GF-D8 (cell line): ENCODE measurements around the gene ZNF723.
"Not testable (repeated sequence)": the region's sequence is repeated elsewhere in the genome, so short reads cannot be mapped to it uniquely, and the experiment has no call there.

Experiments used
- DNase-seq: peaks from one replicate; lab custom pipeline; 2025; lab: John Stamatoyannopoulos, UW

Gene ZNF723

DNA sequence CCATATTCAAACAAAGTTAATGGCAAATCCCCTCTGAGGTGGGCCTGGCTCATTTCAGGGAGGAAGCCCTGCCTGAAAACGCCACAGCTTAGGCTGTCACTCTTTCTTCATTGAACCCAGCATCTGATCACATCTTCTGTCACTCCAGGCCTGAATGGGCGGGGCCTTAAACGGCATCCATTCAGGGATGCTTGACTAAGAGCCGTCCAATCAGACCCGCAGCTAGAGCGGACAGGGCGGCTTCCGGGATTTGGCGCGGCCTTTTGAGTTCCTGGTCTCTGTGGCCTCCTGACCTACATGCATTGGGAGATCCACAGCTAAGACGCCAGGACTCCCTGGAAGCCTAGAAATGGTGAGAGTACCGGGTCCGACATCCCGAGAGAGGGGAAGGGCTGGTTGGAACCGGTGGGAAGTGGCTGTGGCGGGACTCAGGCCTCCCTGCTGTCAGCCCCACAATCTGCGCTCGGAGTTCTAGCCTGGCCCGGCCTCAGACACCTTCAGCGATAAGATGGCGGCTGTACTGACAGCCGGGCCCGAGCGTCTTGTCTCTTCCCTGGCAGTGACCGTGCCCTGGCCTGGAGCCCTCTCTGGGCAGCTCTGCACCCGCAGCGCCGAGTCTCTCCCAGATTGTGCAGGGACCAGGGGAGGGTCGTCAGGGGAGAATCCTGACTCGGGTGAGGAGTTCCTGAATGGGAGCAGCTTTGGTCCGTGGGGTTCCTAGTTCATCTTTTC is at the start of gene ZNF723:
ZNF723 (plus strand) TSS at position 261 of the 732 bp plus-strand sequence; CDS start at position 350, 89 bp downstream.
- peak; percentile 25 for DNase-seq

DNA sequence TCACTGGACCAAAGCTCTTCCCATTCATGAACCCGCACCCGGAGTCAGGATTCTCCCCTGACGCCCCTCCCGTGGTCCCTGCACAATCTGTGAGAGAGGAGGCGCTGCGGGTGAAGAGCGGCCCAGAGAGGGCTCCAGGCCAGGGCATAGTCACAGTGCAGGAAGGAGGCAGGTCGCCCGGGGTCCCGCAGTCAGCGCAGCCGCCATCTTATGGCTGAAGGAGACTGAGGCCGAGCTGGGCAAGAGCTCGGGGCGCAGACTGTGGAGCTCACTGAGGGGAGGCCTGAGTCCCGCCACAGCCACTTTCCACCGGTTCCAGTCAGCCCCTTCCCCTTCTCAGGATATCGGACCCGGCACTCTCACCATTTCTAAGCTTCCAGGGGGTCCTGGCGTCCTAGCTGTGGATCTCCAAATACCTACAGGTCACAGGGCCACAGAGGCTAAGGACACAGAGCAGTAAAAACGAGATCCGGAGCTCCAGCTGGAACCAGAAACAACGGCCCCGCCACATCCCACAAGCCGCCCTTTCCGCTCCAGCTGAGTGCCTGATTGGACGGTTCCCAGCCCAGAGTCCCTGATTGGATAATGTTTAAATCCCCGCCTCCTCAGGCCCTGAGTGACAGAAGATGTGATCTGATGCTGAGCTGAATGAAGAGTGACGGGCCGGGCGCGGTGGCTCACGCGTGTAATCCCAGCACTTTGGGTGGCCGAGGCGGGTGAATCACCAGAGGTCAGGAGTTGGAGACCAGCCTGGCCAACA is 48.3 kb upstream of the ZNF723 start, which contains the start of gene ZNF99:
ZNF99 (minus strand) TSS at position 501 of the 760 bp plus-strand sequence; CDS start at position 366, 135 bp downstream.
- no peak for DNase-seq

DNA sequence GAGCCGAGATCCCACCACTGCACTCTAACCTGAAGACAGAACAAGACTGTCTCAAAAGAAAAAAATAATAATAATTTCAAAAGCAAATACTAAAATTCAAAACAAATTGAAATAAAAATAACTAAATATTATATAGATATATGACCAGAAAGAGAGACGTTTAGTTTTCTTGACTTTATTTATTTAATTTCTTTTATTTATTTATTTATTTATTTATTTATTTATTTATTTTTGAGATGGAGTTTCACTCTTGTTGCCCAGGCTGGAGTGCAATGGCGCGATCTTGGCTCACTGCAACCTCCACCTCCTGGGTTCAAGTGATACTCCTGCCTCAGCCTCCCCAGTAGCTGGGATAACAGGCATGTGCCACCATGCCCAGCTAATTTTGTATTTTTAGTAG is 39.2 kb upstream of the ZNF723 start:
- DNase-seq: not testable (repeated sequence)

DNA sequence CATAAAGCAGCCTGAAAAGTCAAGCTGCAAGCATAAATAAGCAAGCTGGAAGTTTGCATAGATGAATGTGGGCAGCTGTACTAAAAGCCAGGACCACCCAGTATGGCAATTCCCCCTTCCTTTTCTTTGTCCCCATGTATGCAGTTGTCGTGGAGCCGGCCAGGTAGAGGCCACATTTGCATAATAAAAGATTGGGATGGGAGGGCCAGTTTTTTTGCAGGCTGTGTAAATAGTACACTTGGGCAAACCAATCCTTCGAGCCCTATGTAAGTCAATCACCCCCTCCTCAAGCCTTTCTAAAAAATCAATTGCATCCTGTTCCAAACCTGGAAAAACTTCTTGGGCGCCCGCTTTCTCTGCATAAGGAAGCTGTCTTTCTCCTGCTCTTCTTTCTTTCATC is 35.1 kb upstream of the ZNF723 start:
- DNase-seq: no peak

DNA sequence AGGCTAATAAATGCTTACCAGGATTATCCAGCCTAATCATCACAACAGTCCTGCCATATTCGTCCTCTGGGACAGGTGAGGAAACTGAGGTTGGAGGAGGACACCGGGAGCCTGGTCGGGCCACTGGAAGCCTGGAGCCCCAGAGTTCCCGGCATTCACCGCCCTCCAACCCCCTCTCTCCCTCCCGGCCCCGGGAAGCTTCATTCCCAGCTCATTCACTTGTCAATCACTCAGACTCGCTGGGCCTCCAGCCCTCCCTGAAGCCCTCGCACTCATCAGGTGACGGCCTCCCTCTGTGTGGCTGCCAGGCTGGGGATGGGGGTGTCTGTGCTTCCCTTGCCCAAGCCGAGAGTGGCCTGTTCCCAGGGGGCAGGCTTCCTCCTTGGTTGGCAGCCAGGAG is 25.7 kb upstream of the ZNF723 start:
- DNase-seq: no peak

DNA sequence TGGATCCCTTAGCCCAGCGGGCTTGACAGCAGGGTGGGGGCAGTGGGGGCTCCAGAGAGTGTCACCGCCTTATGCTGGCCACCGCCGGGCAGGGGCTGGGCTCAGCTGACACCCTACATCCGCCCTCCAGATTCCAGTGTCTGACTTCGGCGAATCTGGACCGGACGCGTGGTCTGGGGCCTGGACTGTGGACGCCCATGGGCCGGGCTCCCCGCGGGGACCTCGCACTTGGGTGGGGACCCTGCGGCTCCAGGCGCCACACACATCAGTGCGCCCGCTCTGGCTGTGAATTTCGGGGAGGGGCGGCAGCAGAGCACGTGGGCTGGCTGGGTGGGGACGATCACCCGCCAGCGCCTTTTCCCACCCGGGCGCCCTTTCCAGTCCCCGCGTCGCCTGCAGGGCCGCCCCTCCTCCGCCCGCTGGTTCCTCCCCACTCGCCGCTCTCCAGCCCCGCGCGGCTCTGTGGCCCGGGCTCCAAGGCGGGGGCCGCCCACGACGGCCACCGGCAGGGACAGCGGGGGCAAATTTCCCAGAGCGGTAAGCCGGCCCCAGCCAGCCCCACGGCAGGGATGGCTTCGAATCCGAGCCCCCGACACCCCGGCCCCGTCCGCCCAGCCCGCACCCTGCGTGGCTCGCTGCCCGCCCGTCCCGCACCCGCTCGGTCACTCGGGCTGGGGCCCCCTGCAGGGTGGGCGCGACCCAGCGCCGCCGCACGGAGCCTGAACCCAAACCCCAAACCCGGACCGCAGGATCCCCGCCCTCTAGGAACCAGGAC is 24.8 kb upstream of the ZNF723 start:
- no peak for DNase-seq

DNA sequence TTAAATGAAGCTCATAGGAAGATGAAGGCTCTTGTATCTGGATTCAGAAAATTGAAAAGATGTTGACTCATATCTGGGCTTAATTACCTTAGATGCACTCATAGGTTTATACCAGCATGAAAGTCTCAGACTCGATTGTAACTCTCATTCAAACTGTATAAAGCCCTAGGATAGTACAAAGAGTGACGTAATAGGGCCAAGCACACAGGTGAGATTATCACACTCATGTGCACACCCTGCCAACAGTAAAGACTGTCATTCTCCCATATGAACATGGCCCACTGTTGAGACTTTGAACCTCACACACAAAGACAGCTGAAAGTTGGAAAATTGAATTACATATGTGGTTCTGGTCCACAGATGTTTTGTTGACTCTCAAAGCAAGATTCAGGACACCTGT is 18.0 kb upstream of the ZNF723 start:
- no peak for DNase-seq

DNA sequence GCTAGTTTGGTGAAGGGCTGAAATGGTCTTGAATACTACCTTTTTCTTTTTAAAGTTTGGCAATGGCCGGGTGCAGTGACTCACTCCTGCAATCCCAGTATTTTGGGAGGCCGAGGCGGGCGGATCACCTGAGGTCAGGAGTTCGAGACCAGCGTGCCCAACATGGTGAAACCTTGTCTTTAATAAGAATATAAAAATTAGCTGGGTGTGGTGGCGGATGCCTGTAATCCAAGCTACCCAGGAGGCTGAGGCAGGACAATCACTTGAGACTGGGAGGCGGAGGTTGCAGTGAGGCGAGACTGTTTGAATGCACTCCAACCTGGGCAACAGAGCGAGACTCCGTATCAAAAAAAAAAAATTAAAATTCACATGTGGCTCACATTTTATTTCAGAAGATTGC is 880 bp upstream of the ZNF723 start:
- no peak for DNase-seq

DNA sequence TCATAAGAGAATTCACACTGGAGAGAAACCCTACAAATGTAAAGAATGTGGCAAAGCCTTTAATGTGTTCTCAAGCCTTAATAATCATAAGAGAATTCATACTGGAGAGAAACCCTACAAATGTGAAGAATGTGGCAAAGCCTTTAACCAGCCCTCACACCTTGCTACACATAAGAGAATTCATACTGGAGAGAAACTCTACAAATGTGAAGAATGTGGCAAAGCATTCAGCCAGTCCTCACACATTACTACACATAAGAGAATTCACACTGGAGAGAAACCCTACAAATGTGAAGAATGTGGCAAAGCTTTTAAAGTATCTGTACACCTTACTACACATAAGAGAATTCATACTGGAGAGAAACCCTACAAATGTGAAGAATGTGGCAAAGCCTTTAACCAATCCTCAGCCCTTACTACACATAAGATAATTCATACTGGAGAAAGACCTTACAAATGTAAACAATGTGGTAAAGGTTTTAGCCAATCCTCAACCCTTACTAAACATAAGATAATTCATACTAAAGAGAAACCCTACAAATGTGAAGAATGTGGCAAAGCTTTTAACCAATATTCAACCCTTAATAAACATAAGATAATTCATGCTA is 25.7 kb downstream of the ZNF723 start:
- DNase-seq: not testable (repeated sequence)

DNA sequence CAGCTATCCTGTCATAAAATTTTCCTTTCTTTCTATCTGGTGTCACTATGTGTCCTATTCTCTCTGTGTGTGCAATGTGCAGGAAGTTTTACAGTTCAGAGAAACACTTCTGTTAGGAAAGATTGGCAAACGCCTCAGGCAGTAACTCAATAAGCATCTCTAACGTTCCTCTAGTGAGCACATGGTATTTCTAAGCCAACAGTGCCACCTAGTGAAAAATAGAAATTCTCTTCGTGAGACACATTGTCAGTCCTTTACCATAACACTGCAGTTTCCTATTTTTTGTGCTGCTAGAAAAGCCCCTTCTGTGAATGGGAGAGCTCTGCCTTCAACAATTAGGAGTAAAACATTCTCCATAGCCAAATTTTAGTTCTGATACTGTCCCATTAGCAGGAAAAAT is 50.7 kb downstream of the ZNF723 start:
- DNase-seq: peak; percentile 8

DNA sequence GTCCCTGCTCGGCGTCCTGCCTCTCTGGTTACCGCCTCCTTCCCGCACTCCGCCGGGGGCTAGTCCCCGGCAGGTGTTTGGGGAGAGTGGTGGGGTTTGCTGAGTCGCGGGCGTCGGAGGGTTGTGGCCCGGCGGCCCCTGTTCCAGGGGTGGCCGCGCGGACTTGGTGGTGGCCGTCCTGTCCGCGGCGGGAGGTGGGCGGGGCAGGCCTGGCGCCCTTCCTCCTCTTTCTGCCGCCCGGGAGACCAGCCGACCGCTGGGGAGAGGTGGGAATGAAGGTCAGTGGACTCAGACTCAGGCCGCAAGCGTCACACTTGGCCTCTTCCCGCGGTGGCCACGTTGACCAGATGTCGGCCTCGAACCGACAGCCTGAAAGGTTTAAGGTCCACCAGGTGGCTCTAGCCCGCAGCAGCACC is 61.8 kb downstream of the ZNF723 start:
- no peak for DNase-seq

DNA sequence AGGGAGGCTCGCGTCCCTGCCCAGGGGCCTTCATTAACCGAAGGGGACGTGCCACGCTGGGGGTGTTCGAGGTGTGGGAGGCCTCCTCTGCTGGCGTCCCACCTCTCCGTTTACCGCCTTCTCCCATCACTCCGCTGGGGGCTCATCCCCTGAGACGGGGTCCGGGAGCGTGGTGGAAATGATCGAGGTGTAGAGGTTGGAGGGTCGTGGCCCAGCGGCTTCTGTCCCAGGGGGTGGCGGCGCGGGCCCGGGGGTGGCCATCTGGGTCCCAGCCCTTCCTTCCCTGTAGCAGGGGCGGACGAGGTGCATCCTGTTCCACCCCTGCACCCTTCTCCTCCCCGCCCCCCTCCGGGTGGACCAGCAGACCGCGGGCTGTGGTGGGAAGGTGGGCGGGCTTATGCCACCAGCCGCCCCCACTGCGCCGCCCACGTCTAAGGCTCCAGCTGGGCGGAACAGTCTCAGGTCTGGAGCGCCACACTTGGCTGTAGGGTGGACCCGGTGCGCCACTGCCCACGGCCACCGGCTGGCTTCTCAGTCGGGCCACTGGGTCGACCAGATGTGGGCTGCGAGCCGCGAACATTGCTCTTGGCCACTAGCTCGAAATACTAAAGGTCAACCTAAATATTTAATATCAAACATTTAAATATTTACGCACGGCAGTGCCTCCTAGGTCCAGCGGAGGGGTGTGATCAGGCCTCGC is 69.5 kb downstream of the ZNF723 start:
- DNase-seq: no peak
